ENCODE measurements around the gene SMPD1. TPM values are rescaled to one million over a fixed set of nuclear protein-coding genes. Genes with fewer than 3 reads are reported as not detected.

SMPD1 gene
- total RNA-seq, 1 donor from 2014 or later: 23.1 TPM

DNA sequence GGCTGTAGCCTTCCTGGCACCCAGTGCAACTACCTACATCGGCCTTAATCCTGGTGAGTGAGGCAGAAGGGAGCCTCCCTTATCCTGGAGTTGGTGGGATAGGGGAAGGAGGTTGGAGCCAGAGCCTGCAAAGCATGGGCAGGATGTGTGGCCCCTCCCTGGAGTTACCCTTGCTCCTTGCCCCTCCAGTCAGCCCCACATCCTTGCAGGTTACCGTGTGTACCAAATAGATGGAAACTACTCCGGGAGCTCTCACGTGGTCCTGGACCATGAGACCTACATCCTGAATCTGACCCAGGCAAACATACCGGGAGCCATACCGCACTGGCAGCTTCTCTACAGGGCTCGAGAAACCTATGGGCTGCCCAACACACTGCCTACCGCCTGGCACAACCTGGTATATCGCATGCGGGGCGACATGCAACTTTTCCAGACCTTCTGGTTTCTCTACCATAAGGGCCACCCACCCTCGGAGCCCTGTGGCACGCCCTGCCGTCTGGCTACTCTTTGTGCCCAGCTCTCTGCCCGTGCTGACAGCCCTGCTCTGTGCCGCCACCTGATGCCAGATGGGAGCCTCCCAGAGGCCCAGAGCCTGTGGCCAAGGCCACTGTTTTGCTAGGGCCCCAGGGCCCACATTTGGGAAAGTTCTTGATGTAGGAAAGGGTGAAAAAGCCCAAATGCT lies 3.9 kb downstream of the SMPD1 start:
- Histone ChIP-seq H3K27me3 (no peaks in the 10 kb centered on the region), H3K4me3 (no peak overlapping the region), H3K4me1 (peaks cover 29% of the 10 kb centered on the region), H3K27ac (no peak overlapping the region), H3K9me3 (no peaks in the 10 kb centered on the region), H3K36me3 (peaks cover 0 to 20% of the 10 kb centered on the region in 2 donors)
- DNase-seq (ENCODE audit: extremely low spot score in 2 of 2): no peak
- intact Hi-C loops (cut with DNase I): no loop called here
- TF ChIP-seq, protein P1, sequence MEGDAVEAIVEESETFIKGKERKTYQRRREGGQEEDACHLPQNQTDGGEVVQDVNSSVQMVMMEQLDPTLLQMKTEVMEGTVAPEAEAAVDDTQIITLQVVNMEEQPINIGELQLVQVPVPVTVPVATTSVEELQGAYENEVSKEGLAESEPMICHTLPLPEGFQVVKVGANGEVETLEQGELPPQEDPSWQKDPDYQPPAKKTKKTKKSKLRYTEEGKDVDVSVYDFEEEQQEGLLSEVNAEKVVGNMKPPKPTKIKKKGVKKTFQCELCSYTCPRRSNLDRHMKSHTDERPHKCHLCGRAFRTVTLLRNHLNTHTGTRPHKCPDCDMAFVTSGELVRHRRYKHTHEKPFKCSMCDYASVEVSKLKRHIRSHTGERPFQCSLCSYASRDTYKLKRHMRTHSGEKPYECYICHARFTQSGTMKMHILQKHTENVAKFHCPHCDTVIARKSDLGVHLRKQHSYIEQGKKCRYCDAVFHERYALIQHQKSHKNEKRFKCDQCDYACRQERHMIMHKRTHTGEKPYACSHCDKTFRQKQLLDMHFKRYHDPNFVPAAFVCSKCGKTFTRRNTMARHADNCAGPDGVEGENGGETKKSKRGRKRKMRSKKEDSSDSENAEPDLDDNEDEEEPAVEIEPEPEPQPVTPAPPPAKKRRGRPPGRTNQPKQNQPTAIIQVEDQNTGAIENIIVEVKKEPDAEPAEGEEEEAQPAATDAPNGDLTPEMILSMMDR (IDR thresholded peaks at IDR 0.05): no peak
- TF ChIP-seq POLR2A (IDR thresholded peaks at IDR 0.05) (no peak), POLR2AphosphoS5 (IDR thresholded peaks at IDR 0.05; ENCODE audit: insufficient read depth in 1 of 2, low read depth in 1 of 2) (no peak)

DNA sequence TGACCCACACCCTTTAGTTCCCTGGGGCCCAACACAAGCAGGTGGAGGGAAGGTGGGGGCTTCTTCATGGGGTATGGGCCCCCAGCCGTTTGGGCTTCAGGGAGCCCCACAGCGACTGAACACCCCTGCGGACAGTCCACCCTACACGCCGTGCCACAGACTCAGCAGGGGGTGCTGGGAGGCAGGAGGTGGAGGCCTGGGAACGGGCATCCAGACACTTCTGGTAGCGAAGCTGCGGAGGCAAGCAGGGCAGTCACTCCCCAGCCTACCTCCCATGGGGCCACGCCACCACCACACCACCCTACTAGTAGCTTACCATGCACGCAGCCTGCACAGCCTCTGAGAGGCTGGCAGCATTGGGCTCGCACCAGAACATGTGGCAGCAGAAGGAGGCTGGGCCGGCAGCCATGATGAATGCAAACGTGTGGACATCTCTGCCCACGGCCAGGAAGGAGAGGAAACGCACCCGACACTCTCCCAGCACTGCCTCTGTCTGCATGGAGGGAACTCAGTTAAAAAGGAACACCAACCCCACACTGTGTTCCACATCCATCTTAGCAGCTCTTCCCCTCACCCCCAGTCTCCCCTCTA lies 5.3 kb downstream of the SMPD1 start:
- TF ChIP-seq POLR2AphosphoS5 (IDR thresholded peaks at IDR 0.05; ENCODE audit: insufficient read depth in 1 of 2, low read depth in 1 of 2) (no peak), POLR2A (IDR thresholded peaks at IDR 0.05) (no peak)
- TF ChIP-seq, protein P1 (IDR thresholded peaks at IDR 0.05): no peak
- Histone ChIP-seq H3K4me1 (peaks cover 23% of the 10 kb centered on the region), H3K27me3 (no peaks in the 10 kb centered on the region), H3K9me3 (no peaks in the 10 kb centered on the region), H3K36me3 (peaks cover 0 to 24% of the 10 kb centered on the region in 2 donors), H3K4me3 (no peak overlapping the region), H3K27ac (no peak overlapping the region)
- intact Hi-C loops (cut with DNase I): loop anchor here (2.0 kb wide), 1 partner anchor 17 kb away; no protein-coding TSS in a partner anchor
- DNase-seq (ENCODE audit: extremely low spot score in 2 of 2): no peak

DNA sequence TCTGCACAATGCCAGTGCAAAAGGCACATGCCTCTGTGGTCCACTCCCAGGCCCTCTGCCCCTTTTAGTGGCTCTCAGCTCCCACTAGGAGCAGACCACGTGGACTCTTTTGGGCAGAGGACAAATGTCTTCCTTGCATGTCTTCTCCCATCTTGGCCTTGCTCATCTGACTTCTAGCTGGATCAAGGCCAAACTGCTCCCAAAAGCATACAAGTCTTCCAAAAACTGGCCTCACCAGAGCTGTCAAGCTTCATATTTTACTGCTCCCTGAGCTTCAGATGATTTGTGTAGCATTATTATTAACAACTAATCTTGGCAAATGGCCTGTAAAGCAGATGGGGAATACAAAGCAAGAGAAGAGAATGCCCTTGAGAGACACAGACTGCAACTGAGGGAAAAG lies 6.9 kb downstream of the SMPD1 start:
- H3K36me3 ChIP-seq: peaks cover 0 to 30% of the 10 kb centered on the region in 2 donors
- no peaks in the 10 kb centered on the region for H3K9me3 ChIP-seq
- no peak for DNase-seq (ENCODE audit: extremely low spot score in 2 of 2)
- TF ChIP-seq, protein P1 (IDR thresholded peaks at IDR 0.05): no peak
- no peak for TF ChIP-seq POLR2AphosphoS5 (IDR thresholded peaks at IDR 0.05; ENCODE audit: insufficient read depth in 1 of 2, low read depth in 1 of 2)
- TF ChIP-seq POLR2A (IDR thresholded peaks at IDR 0.05): no peak
- peaks cover 8% of the 10 kb centered on the region for H3K4me1 ChIP-seq
- intact Hi-C loops (cut with DNase I): loop anchor here (2.0 kb wide), 1 partner anchor 16 kb away; no protein-coding TSS in a partner anchor
- H3K4me3 ChIP-seq: no peak overlapping the region
- H3K27ac ChIP-seq: no peak overlapping the region
- H3K27me3 ChIP-seq: no peaks in the 10 kb centered on the region

DNA sequence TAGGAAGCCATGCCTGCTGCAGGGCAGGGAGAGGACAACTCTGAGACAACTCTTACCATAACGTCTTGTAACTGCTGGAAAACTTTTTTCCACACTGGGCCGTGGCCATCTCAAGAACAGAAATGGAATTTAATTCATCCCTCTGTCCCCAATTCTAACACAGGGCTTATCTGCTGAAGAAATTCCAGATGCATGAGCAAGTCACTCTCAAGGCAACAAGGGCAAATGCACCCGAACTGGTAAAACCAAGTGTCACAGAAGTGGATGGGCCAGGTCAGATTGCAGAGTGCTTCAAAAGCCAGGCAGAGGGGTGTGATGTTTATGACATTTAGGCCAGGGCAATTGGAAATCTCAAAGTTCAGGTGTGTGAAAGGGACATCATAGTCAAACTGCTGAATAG lies 7.4 kb downstream of the SMPD1 start:
- intact Hi-C loops (cut with DNase I): loop anchor here (2.0 kb wide), 1 partner anchor 15 kb away; no protein-coding TSS in a partner anchor
- no peak overlapping the region for H3K27ac ChIP-seq
- peaks cover 0 to 30% of the 10 kb centered on the region in 2 donors for H3K36me3 ChIP-seq
- no peaks in the 10 kb centered on the region for H3K9me3 ChIP-seq
- no peak overlapping the region for H3K4me3 ChIP-seq
- TF ChIP-seq POLR2AphosphoS5 (IDR thresholded peaks at IDR 0.05; ENCODE audit: insufficient read depth in 1 of 2, low read depth in 1 of 2) (no peak), POLR2A (IDR thresholded peaks at IDR 0.05) (no peak)
- TF ChIP-seq, protein P1 (IDR thresholded peaks at IDR 0.05): no peak
- no peaks in the 10 kb centered on the region for H3K27me3 ChIP-seq
- peaks cover 8% of the 10 kb centered on the region for H3K4me1 ChIP-seq
- no peak for DNase-seq (ENCODE audit: extremely low spot score in 2 of 2)
